Hepatocyte (in vitro differentiated cells): ENCODE measurements around the gene ACOXL. TPM values are rescaled to one million over a fixed set of nuclear protein-coding genes. Genes with fewer than 3 reads are reported as not detected.

ENCODE experiments used
- DNase-seq: peaks from one replicate; pipeline ENCODE4 v3.0.0-alpha.2; 2016; ENCODE audit warnings: low spot score
- H2AFZ ChIP-seq: fragments of 200-600 bp; sonication (generic); 2 replicates; pipeline ENCODE4 v1.6.0; 2016; ENCODE audit warnings: antibody characterized with exemption, mild to moderate bottlenecking
- H3K27ac ChIP-seq: fragments of 200-600 bp; sonication (generic); 2 replicates; pipeline ENCODE4 v1.5.1; 2016; ENCODE audit warnings: mild to moderate bottlenecking
- H3K27me3 ChIP-seq: fragments of 200-600 bp; sonication (generic); 2 replicates; pipeline ENCODE4 v1.6.1; 2016
- H3K36me3 ChIP-seq: fragments of 200-600 bp; sonication (generic); replicated peaks from 2 replicates; pipeline ENCODE4 v1.5.1; 2016; ENCODE audit warnings: low read depth; ENCODE audit not compliant: insufficient read depth
- H3K4me1 ChIP-seq: fragments of 200-600 bp; sonication (generic); 2 replicates; pipeline ENCODE4 v1.5.1; 2016; ENCODE audit warnings: mild to moderate bottlenecking, moderate library complexity; ENCODE audit not compliant: insufficient read depth
- H3K4me2 ChIP-seq: fragments of 200-600 bp; sonication (generic); 2 replicates; pipeline ENCODE4 v1.6.0; 2016
- H3K4me3 ChIP-seq: fragments of 200-600 bp; sonication (generic); 2 replicates; pipeline ENCODE4 v1.5.1; 2016; ENCODE audit warnings: mild to moderate bottlenecking
- H3K79me2 ChIP-seq: fragments of 200-600 bp; sonication (generic); 2 replicates; pipeline ENCODE4 v1.6.0; 2017; ENCODE audit warnings: mild to moderate bottlenecking
- H3K9me2 ChIP-seq: fragments of 200-600 bp; sonication (generic); replicated peaks from 2 replicates; pipeline ENCODE4 v1.6.0; 2017; ENCODE audit warnings: mild to moderate bottlenecking; ENCODE audit not compliant: insufficient read depth
- H3K9me3 ChIP-seq: fragments of 200-600 bp; sonication (generic); 2 replicates; pipeline ENCODE4 v1.5.1; 2016; ENCODE audit warnings: low read depth, mild to moderate bottlenecking
- H4K20me1 ChIP-seq: fragments of 200-600 bp; sonication (generic); 2 replicates; pipeline ENCODE4 v1.6.0; 2016; ENCODE audit warnings: mild to moderate bottlenecking; ENCODE audit not compliant: insufficient read depth, poor library complexity, severe bottlenecking
- EZH2 ChIP-seq: fragments of 200-600 bp; sonication (generic); IDR thresholded peaks from 2 replicates; pipeline ENCODE4 v1.6.1; 2016; ENCODE audit warnings: antibody characterized with exemption, mild to moderate bottlenecking, borderline replicate concordance
- EZH2phosphoT487 ChIP-seq: fragments of 200-600 bp; sonication (generic); IDR thresholded peaks from one replicate; pipeline ENCODE4 v1.6.1; 2018; ENCODE audit warnings: antibody characterized with exemption, mild to moderate bottlenecking, low read depth, moderate library complexity; ENCODE audit not compliant: unreplicated experiment, severe bottlenecking
- WGBS: methylation state at CpG from one replicate; pipeline ENCODE4 v1.1.6; 2016; ENCODE audit warnings: low lambda C conversion rate; ENCODE audit errors: missing lambda C conversion rate; 5-methylcytosine and 5-hydroxymethylcytosine counted together
- polyA plus RNA-seq: library from polyadenylated mRNA; unstranded; fragments of >200 nt; fragmentation: Nextera tagmentation; extraction: Ambion mirVana; gene quantifications from 2 replicates; pipeline ENCODE4 v1.2.1, GENCODE V29; 2016
- total RNA-seq: library from RNA; depleted of rRNA; stranded (reverse); fragments of >200 nt; gene quantifications from 2 replicates; pipeline ENCODE4 v1.2.3, GENCODE V29; 2014
- TF ChIP-seq, protein P1 (sequence below): fragments of 200-600 bp; sonication (generic); IDR thresholded peaks from 2 replicates; pipeline ENCODE4 v1.5.1; 2016; ENCODE audit warnings: antibody characterized with exemption, mild to moderate bottlenecking; ENCODE audit not compliant: poor library complexity

Gene ACOXL
- total and polyA plus RNA-seq, 2 experiments from 2014 or later = 0.23 to 1.1 TPM

GRCh38 chr2:110865188-110865587 is 132.8 kb downstream of the ACOXL start:
- no peaks in the 10 kb centered on the region for H3K9me2 ChIP-seq
- H3K9me3 ChIP-seq = no peaks in the 10 kb centered on the region
- H4K20me1 ChIP-seq = no peaks in the 10 kb centered on the region
- H3K27me3 ChIP-seq = no peaks in the 10 kb centered on the region
- TF ChIP-seq EZH2phosphoT487 (no peak), EZH2 (no peak)
- TF ChIP-seq, protein P1, sequence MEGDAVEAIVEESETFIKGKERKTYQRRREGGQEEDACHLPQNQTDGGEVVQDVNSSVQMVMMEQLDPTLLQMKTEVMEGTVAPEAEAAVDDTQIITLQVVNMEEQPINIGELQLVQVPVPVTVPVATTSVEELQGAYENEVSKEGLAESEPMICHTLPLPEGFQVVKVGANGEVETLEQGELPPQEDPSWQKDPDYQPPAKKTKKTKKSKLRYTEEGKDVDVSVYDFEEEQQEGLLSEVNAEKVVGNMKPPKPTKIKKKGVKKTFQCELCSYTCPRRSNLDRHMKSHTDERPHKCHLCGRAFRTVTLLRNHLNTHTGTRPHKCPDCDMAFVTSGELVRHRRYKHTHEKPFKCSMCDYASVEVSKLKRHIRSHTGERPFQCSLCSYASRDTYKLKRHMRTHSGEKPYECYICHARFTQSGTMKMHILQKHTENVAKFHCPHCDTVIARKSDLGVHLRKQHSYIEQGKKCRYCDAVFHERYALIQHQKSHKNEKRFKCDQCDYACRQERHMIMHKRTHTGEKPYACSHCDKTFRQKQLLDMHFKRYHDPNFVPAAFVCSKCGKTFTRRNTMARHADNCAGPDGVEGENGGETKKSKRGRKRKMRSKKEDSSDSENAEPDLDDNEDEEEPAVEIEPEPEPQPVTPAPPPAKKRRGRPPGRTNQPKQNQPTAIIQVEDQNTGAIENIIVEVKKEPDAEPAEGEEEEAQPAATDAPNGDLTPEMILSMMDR = no peak
- no peak overlapping the region for H2AFZ ChIP-seq
- DNase-seq = no peak
- H3K4me3 ChIP-seq = no peak overlapping the region
- no peaks in the 10 kb centered on the region for H3K79me2 ChIP-seq
- H3K4me1 ChIP-seq = no peaks in the 10 kb centered on the region
- no peaks in the 10 kb centered on the region for H3K36me3 ChIP-seq
- H3K27ac ChIP-seq = no peak overlapping the region
- 86% methylated on average over 5 of the region's 5 CpGs for WGBS
- H3K4me2 ChIP-seq = no peak overlapping the region

DNA sequence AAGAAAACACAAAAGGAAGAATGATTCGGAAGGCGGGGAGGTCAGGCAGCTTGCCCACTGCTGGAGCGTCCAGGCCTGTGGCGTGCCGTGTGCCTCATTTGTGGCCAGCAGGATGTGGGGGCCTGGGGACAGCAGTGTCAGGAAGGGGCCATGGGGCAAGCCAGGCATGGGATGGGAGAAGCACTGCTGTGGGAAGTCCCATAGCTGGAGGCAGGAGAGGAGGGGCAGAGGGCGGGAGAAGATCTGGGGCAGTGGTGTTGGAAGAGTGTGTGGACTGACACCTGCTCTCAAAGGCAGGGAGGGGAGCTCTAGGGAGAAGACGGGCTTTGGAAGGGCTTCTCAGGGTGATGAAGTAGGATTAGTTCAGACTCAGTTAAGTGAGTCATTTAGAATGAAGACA is 133.7 kb downstream of the ACOXL start:
- Histone ChIP-seq H3K9me3 (no peaks in the 10 kb centered on the region), H2AFZ (no peak overlapping the region), H3K4me1 (no peaks in the 10 kb centered on the region), H3K9me2 (no peaks in the 10 kb centered on the region), H3K27ac (no peak overlapping the region), H3K79me2 (no peaks in the 10 kb centered on the region), H3K27me3 (no peaks in the 10 kb centered on the region), H3K4me3 (no peak overlapping the region), H4K20me1 (no peaks in the 10 kb centered on the region), H3K4me2 (no peak overlapping the region), H3K36me3 (no peaks in the 10 kb centered on the region)
- no peak for DNase-seq
- no peak for TF ChIP-seq EZH2
- WGBS = 93% methylated on average over 7 of the region's 7 CpGs

GRCh38 chr2:110866466-110866865 is 134.1 kb downstream of the ACOXL start:
- no peak overlapping the region for H2AFZ ChIP-seq
- H3K27me3 ChIP-seq = no peaks in the 10 kb centered on the region
- H3K79me2 ChIP-seq = no peaks in the 10 kb centered on the region
- H3K4me3 ChIP-seq = no peak overlapping the region
- TF ChIP-seq, protein P1 = no peak
- TF ChIP-seq EZH2phosphoT487 (no peak), EZH2 (no peak)
- H4K20me1 ChIP-seq = no peaks in the 10 kb centered on the region
- DNase-seq = no peak
- H3K36me3 ChIP-seq = no peaks in the 10 kb centered on the region
- 84% methylated on average over 8 of the region's 8 CpGs for WGBS
- H3K4me1 ChIP-seq = no peaks in the 10 kb centered on the region
- no peak overlapping the region for H3K27ac ChIP-seq
- H3K9me2 ChIP-seq = no peaks in the 10 kb centered on the region
- no peak overlapping the region for H3K4me2 ChIP-seq
- H3K9me3 ChIP-seq = no peaks in the 10 kb centered on the region

DNA sequence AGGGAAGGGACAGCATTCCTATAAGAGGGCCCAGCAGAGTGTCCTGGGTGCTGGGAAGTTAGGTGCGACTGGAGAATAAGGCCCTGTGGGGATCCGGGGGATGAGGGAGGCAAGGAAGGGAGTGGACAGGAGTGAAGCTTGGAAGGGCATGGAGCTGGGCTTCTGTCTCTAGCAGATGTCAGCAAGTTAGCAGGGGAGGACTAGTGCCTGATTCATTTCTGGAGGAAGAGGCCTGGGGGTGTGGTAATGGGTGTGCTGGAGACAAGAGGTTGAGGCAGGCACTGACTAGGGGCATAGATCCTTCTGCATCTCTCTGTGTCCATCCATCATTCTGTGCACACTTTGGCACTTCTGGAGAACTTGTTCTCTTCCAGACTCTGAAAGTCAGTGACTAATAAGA is 134.7 kb downstream of the ACOXL start:
- H3K79me2 ChIP-seq = no peaks in the 10 kb centered on the region
- H4K20me1 ChIP-seq = no peaks in the 10 kb centered on the region
- TF ChIP-seq, protein P1 = no peak
- TF ChIP-seq EZH2 = no peak
- TF ChIP-seq EZH2phosphoT487 = no peak
- H3K9me2 ChIP-seq = no peaks in the 10 kb centered on the region
- no peak overlapping the region for H3K4me2 ChIP-seq
- H3K4me1 ChIP-seq = no peaks in the 10 kb centered on the region
- no peaks in the 10 kb centered on the region for H3K36me3 ChIP-seq
- H3K27me3 ChIP-seq = no peaks in the 10 kb centered on the region
- H3K9me3 ChIP-seq = no peaks in the 10 kb centered on the region
- H2AFZ ChIP-seq = no peak overlapping the region
- WGBS = 84% methylated on average over 2 of the region's 2 CpGs
- no peak for DNase-seq
- H3K4me3 ChIP-seq = no peak overlapping the region
- no peak overlapping the region for H3K27ac ChIP-seq
